HCT116 (cell line): ENCODE results near the gene DMD.

Experiments
- ATF3 ChIP-seq: IDR thresholded peaks from 2 replicates; pipeline ENCODE4 v1.6.1; 2012
- EZH2 ChIP-seq: fragments of 200-600 bp; sonication (generic); IDR thresholded peaks from 2 replicates; pipeline ENCODE4 v1.6.1; 2017; ENCODE audit warnings: antibody characterized with exemption, mixed run types
- FOSL1 ChIP-seq: IDR thresholded peaks from 2 replicates; pipeline ENCODE4 v1.6.1; 2012; ENCODE audit warnings: low read depth
- MAX ChIP-seq: IDR thresholded peaks from 2 replicates; pipeline ENCODE4 v1.6.1; 2012
- POLR2A ChIP-seq: IDR thresholded peaks from 2 replicates; pipeline ENCODE4 v1.7.0; 2011; ENCODE audit warnings: borderline replicate concordance; ENCODE audit not compliant: insufficient read depth, insufficient read length; ENCODE audit errors: extremely low read depth
- POLR2AphosphoS5 ChIP-seq: IDR thresholded peaks from 2 replicates; pipeline ENCODE4 v1.6.1; 2011; ENCODE audit warnings: mild to moderate bottlenecking, low read depth, low read length, moderate library complexity
- SIN3A ChIP-seq: IDR thresholded peaks from 2 replicates; pipeline ENCODE4 v1.6.1; 2012; ENCODE audit warnings: low read depth
- YY1 ChIP-seq: IDR thresholded peaks from 2 replicates; pipeline ENCODE4 v1.6.1; 2011; ENCODE audit warnings: low read length, low read depth, moderate library complexity, mild to moderate bottlenecking; ENCODE audit not compliant: insufficient replicate concordance; ENCODE audit errors: extremely low read depth
- ZBTB33 ChIP-seq: IDR thresholded peaks from 2 replicates; pipeline ENCODE4 v1.6.1; 2011; ENCODE audit warnings: mild to moderate bottlenecking, low read length, moderate library complexity; ENCODE audit not compliant: insufficient replicate concordance; ENCODE audit errors: extremely low read depth
- ZNF274 ChIP-seq: fragments of 200-500 bp; sonication (Bioruptor generic); IDR thresholded peaks from 2 replicates; pipeline ENCODE4 v1.6.1; 2014; ENCODE audit warnings: mild to moderate bottlenecking, low read depth, low read length, inconsistent platforms
- TF ChIP-seq, protein P1 (sequence below), 3 experiments: fragments of 200-600 bp in 1 of 3; sonication (generic) in 1 of 3; IDR thresholded peaks in 2 of 3; conservative IDR thresholded peaks in 1 of 3; 2 replicates each; pipeline ENCODE4 v1.5.1; 2012 to 2017; ENCODE audit warnings: low read depth in 2 of 3, low read length in 2 of 3, antibody characterized with exemption in 1 of 3, borderline replicate concordance in 1 of 3, control low read depth in 1 of 3, mild to moderate bottlenecking in 1 of 3, mixed read lengths in 1 of 3, mixed run types in 1 of 3, moderate library complexity in 1 of 3; ENCODE audit not compliant: insufficient read depth in 1 of 3
- TF ChIP-seq, protein P2 (sequence below): IDR thresholded peaks from 2 replicates; pipeline ENCODE4 v1.6.1; 2012; ENCODE audit warnings: low read depth

DNA sequence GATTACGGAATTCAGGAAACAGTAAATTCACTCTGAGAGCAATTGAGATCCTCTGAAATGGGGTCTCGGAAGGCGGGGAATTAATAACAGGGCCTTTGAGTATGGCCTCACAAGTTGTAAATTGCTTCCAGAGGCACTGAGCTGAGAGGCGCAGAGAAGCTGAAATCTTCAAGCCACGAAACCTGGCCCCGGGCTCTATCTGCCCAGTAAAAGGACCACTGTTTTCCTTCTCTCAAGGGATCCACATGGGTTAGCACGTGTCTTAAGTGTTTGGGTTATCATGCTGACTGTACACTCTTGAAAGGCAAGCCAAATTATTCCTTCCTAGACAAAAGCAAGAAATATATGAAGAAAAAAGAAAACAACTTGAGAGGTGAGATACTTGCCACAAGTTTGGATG is 1126.6 kb downstream of the DMD start:
- TF ChIP-seq EZH2 (no peak), SIN3A (no peak), POLR2A (no peak), POLR2AphosphoS5 (no peak), YY1 (no peak), ATF3 (no peak), ZBTB33 (no peak), ZNF274 (no peak), MAX (no peak), FOSL1 (no peak)
- TF ChIP-seq, protein P1, sequence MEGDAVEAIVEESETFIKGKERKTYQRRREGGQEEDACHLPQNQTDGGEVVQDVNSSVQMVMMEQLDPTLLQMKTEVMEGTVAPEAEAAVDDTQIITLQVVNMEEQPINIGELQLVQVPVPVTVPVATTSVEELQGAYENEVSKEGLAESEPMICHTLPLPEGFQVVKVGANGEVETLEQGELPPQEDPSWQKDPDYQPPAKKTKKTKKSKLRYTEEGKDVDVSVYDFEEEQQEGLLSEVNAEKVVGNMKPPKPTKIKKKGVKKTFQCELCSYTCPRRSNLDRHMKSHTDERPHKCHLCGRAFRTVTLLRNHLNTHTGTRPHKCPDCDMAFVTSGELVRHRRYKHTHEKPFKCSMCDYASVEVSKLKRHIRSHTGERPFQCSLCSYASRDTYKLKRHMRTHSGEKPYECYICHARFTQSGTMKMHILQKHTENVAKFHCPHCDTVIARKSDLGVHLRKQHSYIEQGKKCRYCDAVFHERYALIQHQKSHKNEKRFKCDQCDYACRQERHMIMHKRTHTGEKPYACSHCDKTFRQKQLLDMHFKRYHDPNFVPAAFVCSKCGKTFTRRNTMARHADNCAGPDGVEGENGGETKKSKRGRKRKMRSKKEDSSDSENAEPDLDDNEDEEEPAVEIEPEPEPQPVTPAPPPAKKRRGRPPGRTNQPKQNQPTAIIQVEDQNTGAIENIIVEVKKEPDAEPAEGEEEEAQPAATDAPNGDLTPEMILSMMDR (IDR thresholded peaks at IDR 0.05 in 2 of 3, conservative IDR thresholded peaks at IDR 0.05 in 1 of 3; ENCODE audit: borderline replicate concordance in 1 of 3, insufficient read depth in 1 of 3, low read depth in 2 of 3, low read length in 2 of 3): no peak
- TF ChIP-seq, protein P2, sequence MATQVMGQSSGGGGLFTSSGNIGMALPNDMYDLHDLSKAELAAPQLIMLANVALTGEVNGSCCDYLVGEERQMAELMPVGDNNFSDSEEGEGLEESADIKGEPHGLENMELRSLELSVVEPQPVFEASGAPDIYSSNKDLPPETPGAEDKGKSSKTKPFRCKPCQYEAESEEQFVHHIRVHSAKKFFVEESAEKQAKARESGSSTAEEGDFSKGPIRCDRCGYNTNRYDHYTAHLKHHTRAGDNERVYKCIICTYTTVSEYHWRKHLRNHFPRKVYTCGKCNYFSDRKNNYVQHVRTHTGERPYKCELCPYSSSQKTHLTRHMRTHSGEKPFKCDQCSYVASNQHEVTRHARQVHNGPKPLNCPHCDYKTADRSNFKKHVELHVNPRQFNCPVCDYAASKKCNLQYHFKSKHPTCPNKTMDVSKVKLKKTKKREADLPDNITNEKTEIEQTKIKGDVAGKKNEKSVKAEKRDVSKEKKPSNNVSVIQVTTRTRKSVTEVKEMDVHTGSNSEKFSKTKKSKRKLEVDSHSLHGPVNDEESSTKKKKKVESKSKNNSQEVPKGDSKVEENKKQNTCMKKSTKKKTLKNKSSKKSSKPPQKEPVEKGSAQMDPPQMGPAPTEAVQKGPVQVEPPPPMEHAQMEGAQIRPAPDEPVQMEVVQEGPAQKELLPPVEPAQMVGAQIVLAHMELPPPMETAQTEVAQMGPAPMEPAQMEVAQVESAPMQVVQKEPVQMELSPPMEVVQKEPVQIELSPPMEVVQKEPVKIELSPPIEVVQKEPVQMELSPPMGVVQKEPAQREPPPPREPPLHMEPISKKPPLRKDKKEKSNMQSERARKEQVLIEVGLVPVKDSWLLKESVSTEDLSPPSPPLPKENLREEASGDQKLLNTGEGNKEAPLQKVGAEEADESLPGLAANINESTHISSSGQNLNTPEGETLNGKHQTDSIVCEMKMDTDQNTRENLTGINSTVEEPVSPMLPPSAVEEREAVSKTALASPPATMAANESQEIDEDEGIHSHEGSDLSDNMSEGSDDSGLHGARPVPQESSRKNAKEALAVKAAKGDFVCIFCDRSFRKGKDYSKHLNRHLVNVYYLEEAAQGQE: no peak
